H9 (cell line): ENCODE measurements around the gene SCN3A. TPM values are rescaled to one million over a fixed set of nuclear protein-coding genes. Genes with fewer than 3 reads are reported as not detected.

Experiments
- DNase-seq: peaks from one replicate; pipeline ENCODE4 v3.0.0-alpha.2; 2017
- H2AFZ ChIP-seq: one replicate; pipeline ENCODE4 v1.6.1; 2013; ENCODE audit warnings: mild to moderate bottlenecking, low read length, control low read depth, moderate library complexity
- H2AK5ac ChIP-seq: 2 replicates; pipeline ENCODE4 v1.6.1; 2013; ENCODE audit warnings: low read length, control low read depth, mixed read lengths; ENCODE audit not compliant: insufficient read length
- H2BK120ac ChIP-seq: one replicate; pipeline ENCODE4 v1.6.1; 2013; ENCODE audit warnings: low read depth, mild to moderate bottlenecking, low read length, control low read depth, inconsistent platforms; ENCODE audit not compliant: poor library complexity, severe bottlenecking
- H2BK12ac ChIP-seq: 2 replicates; pipeline ENCODE4 v1.6.1; 2013; ENCODE audit warnings: low read length, control low read depth, mixed read lengths, low read depth; ENCODE audit not compliant: insufficient read length
- H2BK15ac ChIP-seq: 2 replicates; pipeline ENCODE4 v1.6.1; 2013; ENCODE audit warnings: low read depth, low read length, control low read depth
- H2BK20ac ChIP-seq: one replicate; pipeline ENCODE4 v1.6.1; 2013; ENCODE audit warnings: low read depth, mild to moderate bottlenecking, low read length, control low read depth, inconsistent platforms; ENCODE audit not compliant: poor library complexity, severe bottlenecking
- H2BK5ac ChIP-seq: 2 replicates; pipeline ENCODE4 v1.6.1; 2013; ENCODE audit warnings: low read length, control low read depth, mixed read lengths; ENCODE audit not compliant: insufficient read length
- H3K14ac ChIP-seq: 2 replicates; pipeline ENCODE4 v1.6.1; 2013; ENCODE audit warnings: low read length, control low read depth; ENCODE audit not compliant: insufficient read depth
- H3K18ac ChIP-seq: 2 replicates; pipeline ENCODE4 v1.6.1; 2013; ENCODE audit warnings: low read depth, mild to moderate bottlenecking, mixed read lengths, low read length, control low read depth; ENCODE audit not compliant: insufficient read length
- H3K23ac ChIP-seq: 2 replicates; pipeline ENCODE4 v1.6.1; 2013; ENCODE audit warnings: low read length, control low read depth, mixed read lengths, low read depth; ENCODE audit not compliant: insufficient read length
- H3K23me2 ChIP-seq: 2 replicates; pipeline ENCODE4 v1.6.1; 2013; ENCODE audit warnings: low read depth, mild to moderate bottlenecking, mixed read lengths, low read length, control low read depth; ENCODE audit not compliant: insufficient read length, poor library complexity, severe bottlenecking
- H3K27ac ChIP-seq: 2 replicates; pipeline ENCODE4 v1.5.1; 2013; ENCODE audit warnings: low read length, control low read depth, mixed read lengths, low read depth; ENCODE audit not compliant: insufficient read length
- H3K27me3 ChIP-seq: 2 replicates; pipeline ENCODE4 v1.6.1; 2013; ENCODE audit warnings: low read length, control low read depth, inconsistent platforms; ENCODE audit not compliant: insufficient read depth
- H3K4ac ChIP-seq: 2 replicates; pipeline ENCODE4 v1.6.1; 2013; ENCODE audit warnings: low read depth, mild to moderate bottlenecking, control low read depth, inconsistent platforms, low read length, moderate library complexity
- H3K4me1 ChIP-seq: 2 replicates; pipeline ENCODE4 v1.6.1; 2013; ENCODE audit warnings: low read length, control low read depth, inconsistent platforms; ENCODE audit not compliant: insufficient read depth
- H3K4me2 ChIP-seq: 2 replicates; pipeline ENCODE4 v1.6.1; 2013; ENCODE audit warnings: low read length, control low read depth, mixed read lengths; ENCODE audit not compliant: insufficient read length, insufficient read depth
- H3K56ac ChIP-seq: 2 replicates; pipeline ENCODE4 v1.6.1; 2013; ENCODE audit warnings: low read depth, mild to moderate bottlenecking, mixed read lengths, low read length, control low read depth; ENCODE audit not compliant: insufficient read length
- H3K79me1 ChIP-seq: 2 replicates; pipeline ENCODE4 v1.6.1; 2013; ENCODE audit warnings: low read depth, mild to moderate bottlenecking, moderate library complexity, low read length, control low read depth, inconsistent platforms; ENCODE audit not compliant: insufficient read depth, poor library complexity, severe bottlenecking
- H3K79me2 ChIP-seq: 2 replicates; pipeline ENCODE4 v1.6.1; 2013; ENCODE audit warnings: low read length, control low read depth, inconsistent platforms; ENCODE audit not compliant: insufficient read depth
- H3K9ac ChIP-seq: 2 replicates; pipeline ENCODE4 v1.6.1; 2013; ENCODE audit warnings: low read length, control low read depth, mixed read lengths; ENCODE audit not compliant: insufficient read length; ENCODE audit errors: extremely low read depth
- H3K9me3 ChIP-seq: one replicate; pipeline ENCODE4 v1.6.1; 2013; ENCODE audit warnings: low read depth, low read length, inconsistent platforms; ENCODE audit not compliant: control insufficient read depth
- H3T11ph ChIP-seq: one replicate; pipeline ENCODE4 v1.6.1; 2013; ENCODE audit warnings: mild to moderate bottlenecking, low read length, control low read depth, inconsistent platforms
- H4K20me1 ChIP-seq: one replicate; pipeline ENCODE4 v1.6.1; 2013; ENCODE audit not compliant: control insufficient read depth, insufficient read length, insufficient read depth
- H4K5ac ChIP-seq: 2 replicates; pipeline ENCODE4 v1.6.1; 2013; ENCODE audit warnings: low read depth, mild to moderate bottlenecking, mixed read lengths, low read length, control low read depth; ENCODE audit not compliant: insufficient read length
- H4K8ac ChIP-seq: replicated peaks from 2 replicates; pipeline ENCODE4 v1.6.1; 2013; ENCODE audit warnings: low read length, control low read depth, mixed read lengths, low read depth; ENCODE audit not compliant: insufficient read length
- H4K91ac ChIP-seq: 2 replicates; pipeline ENCODE4 v1.6.1; 2013; ENCODE audit warnings: low read depth, mild to moderate bottlenecking, moderate library complexity, mixed read lengths, low read length, control low read depth; ENCODE audit not compliant: insufficient read length
- H3K27ac Mint-ChIP-seq, 3 experiments: 2 replicates in 2 of 3; 3 replicates in 1 of 3; pipeline ENCODE4 v1.8.0; 2020 to 2021; ENCODE audit warnings: mixed read lengths in 3 of 3, mild to moderate bottlenecking in 1 of 3, moderate library complexity in 1 of 3
- H3K27me3 Mint-ChIP-seq: 2 replicates; pipeline ENCODE4 v1.8.0; 2021; ENCODE audit warnings: low read depth, mild to moderate bottlenecking, moderate library complexity, mixed read lengths
- H3K36me3 Mint-ChIP-seq, 3 experiments: 2 replicates in 2 of 3; 3 replicates in 1 of 3; pipeline ENCODE4 v1.8.0; 2020 to 2021; ENCODE audit warnings: low read depth in 3 of 3, mixed read lengths in 3 of 3; ENCODE audit not compliant: insufficient read depth in 1 of 3
- H3K4me1 Mint-ChIP-seq, 2 experiments: 2 replicates each; pipeline ENCODE4 v1.8.0; 2020; ENCODE audit warnings: mixed read lengths in 2 of 2
- H3K4me3 Mint-ChIP-seq, 2 experiments: 2 replicates in 1 of 2; 3 replicates in 1 of 2; pipeline ENCODE4 v1.8.0; 2020 to 2021; ENCODE audit warnings: mild to moderate bottlenecking in 2 of 2, mixed read lengths in 2 of 2, moderate library complexity in 1 of 2
- H3K9me3 Mint-ChIP-seq, 2 experiments: 2 replicates in 1 of 2; 3 replicates in 1 of 2; pipeline ENCODE4 v1.8.0; 2020; ENCODE audit warnings: mild to moderate bottlenecking in 2 of 2, mixed read lengths in 2 of 2, moderate library complexity in 1 of 2
- CTCF ChIP-seq: fragments of 200-600 bp; sonication (generic); conservative IDR thresholded peaks from 3 replicates; pipeline ENCODE4 v1.8.0; 2021; ENCODE audit warnings: antibody characterized with exemption, mild to moderate bottlenecking
- WGBS: extraction: QIAGEN DNeasy Blood & Tissue Kit; methylation state at CpG from one replicate; pipeline ENCODE4 v1.1.7; 2013; ENCODE audit warnings: missing lambda C conversion rate, low lambda C conversion rate, mixed read lengths; ENCODE audit not compliant: insufficient read length; ENCODE audit errors: extremely low coverage; 5-methylcytosine and 5-hydroxymethylcytosine counted together
- total RNA-seq: library from RNA; stranded (reverse); gene quantifications from 2 replicates; pipeline ENCODE4 v1.2.1, GENCODE V29; 2021

Gene SCN3A
- total RNA-seq, 1 experiment from 2014 or later, result not detected

GRCh38 chr2:165060411-165060810 is 143.4 kb downstream of the SCN3A start:
- Histone ChIP-seq H4K20me1 (no peaks in the 10 kb centered on the region), H2AK5ac (no peak overlapping the region), H2BK12ac (no peak overlapping the region), H3T11ph (no peak overlapping the region), H3K9ac (no peak overlapping the region), H3K23me2 (no peaks in the 10 kb centered on the region), H2AFZ (no peak overlapping the region), H3K27me3 (no peaks in the 10 kb centered on the region), H3K4me1 (no peaks in the 10 kb centered on the region), H2BK15ac (no peak overlapping the region), H4K8ac (no peak overlapping the region), H3K79me2 (no peaks in the 10 kb centered on the region), H4K91ac (no peak overlapping the region), H3K4ac (no peak overlapping the region), H3K18ac (no peak overlapping the region), H3K4me2 (no peak overlapping the region), H4K5ac (no peak overlapping the region), H3K14ac (no peak overlapping the region), H2BK20ac (no peak overlapping the region), H3K56ac (no peak overlapping the region), H3K23ac (no peak overlapping the region), H3K79me1 (no peaks in the 10 kb centered on the region), H3K9me3 (no peaks in the 10 kb centered on the region), H2BK120ac (no peak overlapping the region), H2BK5ac (no peak overlapping the region), H3K27ac (no peak overlapping the region)
- H3K36me3 Mint-ChIP-seq, result no peaks in the 10 kb centered on the region
- H3K4me3 Mint-ChIP-seq, result no peak overlapping the region
- no CpG with 5 or more reads among the region's 2 CpGs for WGBS
- no peaks in the 10 kb centered on the region for H3K9me3 Mint-ChIP-seq
- no peak for TF ChIP-seq CTCF
- H3K4me1 Mint-ChIP-seq, result no peaks in the 10 kb centered on the region
- DNase-seq, result no peak
- no peaks in the 10 kb centered on the region for H3K27me3 Mint-ChIP-seq
- H3K27ac Mint-ChIP-seq, result no peak overlapping the region
